GM18909 (cell line): Measurements from ENCODE around the gene TCP11L2.
"Not testable (repeated sequence)": the region's sequence is repeated elsewhere in the genome, so short reads cannot be mapped to it uniquely, and the experiment has no call there.

Experiments
- ATAC-seq: cut with Tn5 transposase; IDR thresholded peaks from one replicate; pipeline ENCODE4 v1.9.1; 2021; ENCODE audit warnings: mild to moderate bottlenecking; ENCODE audit not compliant: unreplicated experiment, poor library complexity

TCP11L2 gene

GRCh38 chr12:106333756-106334155 lies 31.2 kb downstream of the TCP11L2 start:
- ATAC-seq, result no peak

- ATAC-seq, result no peak
These were observed 38.7 kb downstream of the TCP11L2 start for GRCh38 chr12:106341086-106341877.

GRCh38 chr12:106342397-106343213 lies 40.1 kb downstream of the TCP11L2 start:
- no peak for ATAC-seq

- ATAC-seq, result no peak
These were observed 40.6 kb downstream of the TCP11L2 start for GRCh38 chr12:106343214-106343528.

GRCh38 chr12:106344131-106344530 lies 41.6 kb downstream of the TCP11L2 start:
- ATAC-seq, result no peak

- ATAC-seq, result no peak
These were observed 43.2 kb downstream of the TCP11L2 start for GRCh38 chr12:106345746-106346145.

- no peak for ATAC-seq
These were observed 45.9 kb downstream of the TCP11L2 start for GRCh38 chr12:106348411-106348810.

GRCh38 chr12:106353175-106353574 lies 50.6 kb downstream of the TCP11L2 start:
- no peak for ATAC-seq

GRCh38 chr12:106357549-106358395 lies 55.2 kb downstream of the TCP11L2 start, which contains the start of gene POLR3B:
TSS of gene POLR3B (plus strand) at chr12:106357748. CDS start at chr12:106357880, 132 bp downstream.
- ATAC-seq, result peak; percentile 93

GRCh38 chr12:106358396-106359241 lies 56.1 kb downstream of the TCP11L2 start:
- ATAC-seq, result peak; percentile 14

GRCh38 chr12:106359646-106360399 lies 57.3 kb downstream of the TCP11L2 start:
- no peak for ATAC-seq

- ATAC-seq, result no peak
These were observed 58.0 kb downstream of the TCP11L2 start for GRCh38 chr12:106360400-106360994.

GRCh38 chr12:106362971-106363370 lies 60.4 kb downstream of the TCP11L2 start:
- ATAC-seq, result no peak

GRCh38 chr12:106364261-106364660 lies 61.7 kb downstream of the TCP11L2 start:
- ATAC-seq, result no peak

- ATAC-seq, result no peak
These were observed 67.3 kb downstream of the TCP11L2 start for GRCh38 chr12:106369624-106370346.

- no peak for ATAC-seq
These were observed 76.3 kb downstream of the TCP11L2 start for GRCh38 chr12:106378788-106379187.

GRCh38 chr12:106380954-106381353 lies 78.4 kb downstream of the TCP11L2 start:
- ATAC-seq, result no peak

GRCh38 chr12:106381866-106382265 lies 79.3 kb downstream of the TCP11L2 start:
- ATAC-seq, result not testable (repeated sequence)
